ENCODE results near the gene LDLRAD4. TPM values are rescaled to one million over a fixed set of nuclear protein-coding genes. Genes with fewer than 3 reads are reported as not detected.
A peak's percentile ranks its signal among the peaks of the same experiment; 100 is the strongest.

Gene LDLRAD4
- polyA plus RNA-seq, 4 donors: 10.4 to 20.6 (median 11.6) TPM

DNA sequence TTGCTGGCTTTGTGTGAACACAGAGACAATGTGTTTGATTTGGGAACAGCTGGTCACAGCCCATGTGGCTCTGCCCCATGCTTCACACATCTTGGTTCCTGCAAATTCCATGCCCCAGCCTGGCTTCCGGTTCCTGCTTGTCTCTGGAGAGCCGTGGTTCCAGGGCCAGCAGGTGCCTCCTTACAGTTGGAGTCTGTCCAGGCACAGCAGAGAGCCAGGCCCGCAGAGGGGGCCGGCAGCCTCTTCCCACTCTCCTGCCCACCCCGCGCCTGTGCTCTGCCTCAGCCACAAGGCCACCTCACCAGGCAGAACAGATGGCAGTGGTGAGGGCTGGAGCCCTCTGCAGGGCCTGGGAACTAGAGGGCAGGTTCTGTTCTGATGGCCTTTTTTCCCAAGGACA lies 81.5 kb downstream of the LDLRAD4 start:
- DNase-seq (ENCODE audit: low read depth in 4 of 4, low spot score in 3 of 4): no peak

DNA sequence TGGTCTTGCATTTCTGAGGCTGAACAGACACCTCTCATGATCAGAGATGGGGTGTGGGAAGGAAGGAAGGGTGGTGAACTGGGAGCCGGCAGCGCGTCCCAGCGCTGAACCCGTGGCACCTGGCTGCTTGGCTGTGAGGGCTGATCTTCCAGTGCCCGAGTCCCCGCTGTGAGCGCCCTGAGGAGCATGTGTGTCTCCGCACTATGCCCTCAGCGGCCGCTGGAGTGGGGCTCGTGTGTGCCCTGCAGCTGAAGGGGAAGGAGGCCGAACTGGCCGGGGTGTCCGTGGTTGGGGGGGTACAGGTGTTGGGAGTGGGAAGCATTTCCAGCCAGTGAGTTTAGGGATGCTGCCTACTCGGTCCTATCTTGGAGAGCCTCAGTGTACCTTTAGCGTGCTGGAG lies 82.2 kb downstream of the LDLRAD4 start:
- no peak for DNase-seq (ENCODE audit: low read depth in 4 of 4, low spot score in 3 of 4)

DNA sequence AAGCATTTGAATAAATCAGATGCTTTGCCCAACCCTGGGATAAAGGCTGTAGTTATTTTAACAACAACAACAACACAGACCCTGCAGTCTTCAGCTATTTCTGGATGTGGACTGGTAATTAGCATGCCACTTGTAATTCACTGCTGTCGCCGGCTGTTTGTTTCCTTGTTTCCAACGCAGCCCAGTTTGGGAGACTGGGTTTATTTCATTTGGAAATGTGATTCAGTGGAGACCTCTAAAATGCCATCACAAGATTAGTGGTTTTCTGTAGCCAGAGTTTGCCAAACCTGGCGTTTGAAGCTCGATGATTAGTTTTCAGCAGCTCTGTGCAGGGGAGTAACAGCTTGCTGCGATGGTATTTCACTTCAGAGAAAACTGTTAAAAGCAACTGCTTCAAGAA lies 83.5 kb downstream of the LDLRAD4 start:
- peak in 2 of 4 donors; percentile 45 to 55 for DNase-seq (ENCODE audit: low read depth in 4 of 4, low spot score in 3 of 4)

DNA sequence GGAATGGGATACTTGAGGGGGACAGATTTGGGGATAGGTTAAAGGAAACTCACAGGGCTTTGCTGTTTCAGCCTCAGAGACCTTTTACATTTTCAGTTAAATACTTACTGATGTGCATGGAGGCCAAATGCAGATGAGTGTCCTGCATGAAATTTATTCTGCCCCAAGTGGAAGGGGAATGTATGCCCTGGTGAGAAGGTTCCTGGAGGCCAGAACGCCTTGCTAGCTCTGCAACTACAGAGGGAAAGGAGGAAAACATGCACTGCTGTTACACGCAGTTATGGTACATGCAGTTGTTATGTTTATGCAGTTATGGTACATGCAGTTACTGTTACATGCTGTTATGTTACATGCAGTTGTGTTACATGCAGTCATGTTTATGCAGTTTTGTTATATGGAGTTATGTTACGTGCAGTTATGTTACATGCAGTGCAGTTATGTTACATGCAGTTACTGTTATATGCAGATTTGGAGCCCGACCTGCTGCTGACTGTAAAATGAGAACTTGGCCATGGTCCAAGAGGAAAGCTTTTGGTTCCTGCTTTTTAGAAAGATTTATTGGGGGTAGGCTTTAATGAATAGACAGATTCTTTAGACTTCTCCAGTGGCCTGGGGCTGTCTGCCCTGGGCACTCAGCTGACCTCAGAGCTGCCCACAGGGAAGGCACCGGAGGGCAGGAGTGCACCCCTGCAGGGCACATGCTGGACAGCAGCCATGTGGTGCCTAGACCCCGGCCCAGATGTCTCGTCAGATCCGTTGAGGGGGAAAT lies 84.1 kb downstream of the LDLRAD4 start:
- DNase-seq (ENCODE audit: low read depth in 4 of 4, low spot score in 3 of 4): peak; percentile 50 to 76 (median 59)

DNA sequence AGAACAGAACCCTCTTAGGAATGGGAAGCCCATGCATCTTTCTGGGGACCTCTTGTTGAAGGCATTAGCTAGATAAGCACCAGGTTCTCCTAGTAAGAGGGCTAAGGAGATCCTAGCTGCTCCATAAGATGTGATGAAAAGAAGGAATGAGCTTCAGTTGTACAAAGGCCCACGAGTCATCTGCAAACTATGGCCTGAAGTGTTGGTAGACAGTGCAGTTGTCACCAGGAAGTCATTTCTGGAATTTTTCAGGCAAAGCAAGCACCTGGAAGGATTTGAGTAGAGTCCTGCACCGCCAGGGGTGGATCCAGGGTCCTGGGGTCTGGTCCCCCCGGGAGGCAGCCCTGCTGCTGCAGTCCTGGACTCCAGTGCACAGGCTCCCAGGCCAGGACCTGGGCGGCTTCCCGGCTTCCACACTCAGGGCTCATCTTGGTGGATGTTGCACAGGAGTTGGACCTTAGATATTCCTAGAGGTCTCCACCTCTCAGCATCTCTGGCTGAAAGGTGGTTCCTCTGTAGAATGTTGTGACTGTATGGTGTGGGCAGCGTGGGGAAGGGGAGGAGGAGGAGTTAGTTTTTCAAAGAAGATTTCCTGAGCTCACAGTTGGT lies 85.3 kb downstream of the LDLRAD4 start:
- DNase-seq (ENCODE audit: low read depth in 4 of 4, low spot score in 3 of 4): no peak

DNA sequence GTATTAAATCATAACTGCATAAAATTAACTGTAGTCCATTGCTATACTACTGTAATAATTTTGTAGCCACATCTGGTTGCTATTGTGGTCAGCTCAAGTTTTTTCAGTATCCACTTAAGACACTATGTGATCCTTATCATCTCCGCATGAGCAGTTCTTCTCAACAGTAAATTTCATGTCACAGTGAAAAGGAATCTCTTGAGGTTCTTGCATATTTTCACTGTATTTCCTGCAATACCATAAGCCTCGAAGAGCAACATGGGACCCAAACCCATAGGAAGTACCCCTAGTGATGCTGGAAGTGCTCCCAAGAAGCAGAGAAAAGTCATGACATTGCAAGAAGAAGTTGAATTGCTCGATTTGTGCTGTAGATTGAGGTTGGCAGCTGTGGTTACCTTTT lies 86.7 kb downstream of the LDLRAD4 start:
- no peak for DNase-seq (ENCODE audit: low read depth in 4 of 4, low spot score in 3 of 4)

DNA sequence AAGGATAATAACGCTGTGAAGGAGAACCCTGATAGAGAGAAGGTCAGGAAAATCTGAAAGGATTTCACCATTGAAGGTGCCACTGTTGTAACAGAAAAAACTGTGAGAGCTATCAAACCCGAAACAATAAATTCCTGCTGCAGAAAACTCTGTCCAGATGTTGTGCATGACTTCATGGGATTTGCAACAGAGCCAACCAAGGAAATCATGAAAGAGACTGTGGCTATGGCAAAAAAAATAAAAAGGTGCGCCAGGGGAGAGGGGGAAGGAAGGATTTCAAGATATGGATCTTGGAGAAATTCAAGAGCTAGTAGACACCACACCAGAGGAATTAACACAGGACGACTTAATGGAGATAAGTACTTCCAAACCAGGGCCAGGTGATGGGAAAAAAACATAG lies 88.0 kb downstream of the LDLRAD4 start:
- no peak for DNase-seq (ENCODE audit: low read depth in 4 of 4, low spot score in 3 of 4)

DNA sequence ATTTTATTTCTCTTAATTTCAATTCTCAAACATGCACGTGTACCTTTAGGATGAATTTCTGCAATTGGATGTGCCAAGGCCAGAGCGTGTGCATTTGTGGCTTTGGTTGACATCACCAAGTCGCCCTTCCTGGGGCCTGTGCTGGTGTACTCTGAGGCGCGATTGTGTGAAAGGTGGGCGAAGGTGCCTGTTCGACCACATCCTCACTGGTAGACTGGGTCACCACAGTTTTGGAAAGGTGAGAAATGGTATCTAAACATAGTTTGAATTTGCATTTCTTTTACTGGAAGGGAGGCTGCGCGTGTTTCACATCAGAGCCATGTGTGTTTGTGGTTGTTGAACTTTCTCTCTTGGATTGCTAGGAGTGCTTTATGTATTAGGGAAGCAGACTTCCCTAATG lies 89.8 kb downstream of the LDLRAD4 start:
- no peak for DNase-seq (ENCODE audit: low read depth in 4 of 4, low spot score in 3 of 4)

DNA sequence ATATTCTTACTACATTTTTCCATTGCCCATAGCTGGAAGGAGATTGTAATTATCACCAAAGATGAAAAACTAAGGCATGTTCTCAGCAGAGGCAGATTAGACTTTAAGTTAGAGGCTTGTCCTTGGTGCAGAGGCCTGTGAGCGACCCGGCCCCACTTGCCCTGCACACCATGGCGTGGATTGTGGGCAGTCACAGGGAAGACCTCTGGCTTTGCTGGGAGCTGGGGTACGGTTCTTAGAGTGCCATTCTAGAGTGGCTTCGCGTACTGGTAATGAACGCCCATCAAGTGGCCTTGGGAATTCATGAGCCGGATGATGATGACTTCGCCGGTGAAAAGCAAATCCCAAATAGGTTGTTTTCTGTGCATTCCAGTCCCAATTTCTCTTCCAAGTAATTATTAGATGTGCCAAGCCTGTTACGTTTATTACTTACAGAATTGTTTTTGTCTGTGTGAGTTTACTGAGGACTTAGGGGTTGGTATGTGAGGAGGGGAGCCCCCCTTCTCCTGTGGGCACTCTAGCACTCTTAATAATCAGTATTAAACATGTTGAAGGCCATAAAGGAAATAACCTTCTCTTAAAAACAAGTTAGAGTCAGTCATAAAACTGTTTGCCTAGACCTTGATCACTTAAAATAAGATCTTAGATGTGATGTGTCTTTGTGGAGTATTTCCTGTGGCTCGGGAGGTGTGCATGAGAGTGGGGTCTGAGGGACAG lies 90.6 kb downstream of the LDLRAD4 start:
- DNase-seq (ENCODE audit: low read depth in 4 of 4, low spot score in 3 of 4): no peak

DNA sequence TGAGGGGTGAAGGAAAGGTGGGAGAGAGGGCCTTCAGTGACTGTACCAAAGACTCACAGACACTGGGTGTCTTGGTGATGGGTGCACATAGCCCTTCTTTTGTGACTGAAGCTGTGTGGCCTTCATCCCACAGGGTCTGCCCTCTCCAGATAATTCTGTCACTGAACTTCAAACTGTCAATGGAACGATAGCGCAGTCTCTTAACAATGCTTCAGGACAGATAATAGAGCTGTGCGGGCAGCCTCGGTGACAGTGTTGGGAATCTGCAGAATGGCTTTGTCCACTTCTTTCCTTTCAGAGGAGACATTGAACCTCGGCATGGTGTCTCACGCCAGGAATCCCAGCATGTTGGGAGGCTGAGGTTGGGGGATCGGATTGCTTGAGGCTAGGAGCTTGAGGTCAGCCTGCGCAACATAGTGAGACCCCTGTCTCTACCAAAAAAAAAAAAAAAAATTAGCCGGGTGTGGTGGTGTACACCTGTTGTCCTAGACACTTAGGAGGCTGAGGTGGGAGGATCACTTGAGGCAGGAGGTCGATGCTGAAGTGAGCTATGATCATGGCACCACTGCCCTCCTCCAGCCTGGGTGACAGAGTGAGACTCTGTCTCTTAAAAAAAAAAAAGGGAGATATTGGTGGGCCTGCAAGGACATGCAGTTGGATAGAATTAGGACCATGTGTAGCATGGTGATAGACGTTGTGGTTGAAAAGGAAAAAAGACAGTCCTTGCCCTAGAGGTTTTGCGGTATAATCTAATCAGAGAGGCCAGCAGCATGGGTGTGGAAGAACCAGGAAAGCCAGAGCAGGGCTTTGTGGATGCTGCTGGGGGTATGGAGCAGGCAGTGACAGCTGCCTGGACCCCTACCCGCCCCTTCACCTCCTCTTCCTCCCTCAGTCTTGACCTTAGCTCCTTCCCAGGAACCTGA lies 91.4 kb downstream of the LDLRAD4 start:
- DNase-seq (ENCODE audit: low read depth in 4 of 4, low spot score in 3 of 4): no peak

DNA sequence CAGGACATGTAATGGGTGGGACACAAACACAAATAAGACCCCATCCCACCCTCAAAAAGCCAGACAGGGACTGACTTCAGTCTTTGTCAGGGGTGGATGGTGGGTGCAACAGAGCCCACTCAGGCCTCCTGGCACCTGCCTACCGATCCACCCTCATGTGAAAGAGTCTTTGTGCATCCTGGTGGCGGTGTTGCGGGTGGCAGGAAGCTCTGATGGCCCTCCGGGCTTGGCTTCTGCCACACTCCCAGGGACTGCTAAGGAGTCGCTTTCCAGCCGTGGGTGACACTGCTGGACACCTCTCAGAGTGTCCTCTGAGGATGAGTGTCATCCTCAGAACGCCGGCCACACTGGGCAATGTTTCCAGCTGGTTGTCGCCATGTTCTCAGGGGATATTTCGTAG lies 92.6 kb downstream of the LDLRAD4 start:
- no peak for DNase-seq (ENCODE audit: low read depth in 4 of 4, low spot score in 3 of 4)

DNA sequence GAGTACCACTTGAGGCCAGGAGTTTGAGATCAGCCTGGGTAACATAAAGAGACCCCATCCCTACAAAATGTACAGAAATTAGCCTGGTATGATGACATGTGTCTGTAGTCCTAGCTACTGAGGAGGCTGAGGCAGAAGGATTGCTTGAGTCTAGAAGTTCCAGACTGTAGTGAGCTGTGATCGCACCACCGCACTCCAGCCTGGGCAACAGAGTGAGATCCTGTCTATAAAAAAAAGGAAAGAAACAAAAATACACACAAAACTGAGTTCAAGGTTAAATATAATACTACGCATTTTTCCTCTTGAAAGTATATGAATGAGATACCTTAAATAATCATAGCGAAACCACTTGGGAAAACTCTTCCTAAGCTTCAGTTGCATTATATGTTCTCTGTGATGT lies 94.0 kb downstream of the LDLRAD4 start:
- no peak for DNase-seq (ENCODE audit: low read depth in 4 of 4, low spot score in 3 of 4)

DNA sequence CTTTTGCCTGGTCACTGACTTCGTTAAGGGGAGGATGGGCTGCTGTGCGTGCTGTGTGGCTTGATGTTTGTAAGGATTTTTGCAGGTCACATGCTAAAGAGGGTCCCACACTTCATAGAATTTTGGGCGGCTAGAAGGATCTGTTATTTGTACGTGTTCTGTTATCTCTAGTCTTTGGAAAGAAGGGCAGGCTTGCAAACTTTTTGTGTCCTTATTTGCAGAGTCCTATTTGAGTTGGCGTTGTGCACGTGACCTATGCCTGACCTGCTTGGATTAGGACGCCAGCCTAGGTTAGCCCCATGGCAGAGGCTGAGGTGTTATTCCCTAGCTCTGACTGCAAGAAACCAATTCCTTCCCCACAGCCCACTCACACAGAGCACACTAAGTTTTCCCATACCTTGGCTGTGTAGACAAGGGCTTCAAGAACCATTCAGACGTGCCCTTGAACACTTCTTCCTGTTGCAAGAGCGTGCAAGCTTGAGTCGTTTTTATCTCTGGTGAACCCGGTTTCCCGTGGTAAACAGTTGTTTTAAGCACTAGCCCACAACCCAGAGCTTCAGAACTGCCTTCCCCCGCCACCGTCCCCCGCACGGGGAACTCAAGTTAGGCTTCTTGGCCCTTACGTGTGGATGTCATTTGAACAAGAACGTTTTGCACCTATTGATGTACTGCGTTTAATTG lies 94.6 kb downstream of the LDLRAD4 start:
- no peak for DNase-seq (ENCODE audit: low read depth in 4 of 4, low spot score in 3 of 4)

DNA sequence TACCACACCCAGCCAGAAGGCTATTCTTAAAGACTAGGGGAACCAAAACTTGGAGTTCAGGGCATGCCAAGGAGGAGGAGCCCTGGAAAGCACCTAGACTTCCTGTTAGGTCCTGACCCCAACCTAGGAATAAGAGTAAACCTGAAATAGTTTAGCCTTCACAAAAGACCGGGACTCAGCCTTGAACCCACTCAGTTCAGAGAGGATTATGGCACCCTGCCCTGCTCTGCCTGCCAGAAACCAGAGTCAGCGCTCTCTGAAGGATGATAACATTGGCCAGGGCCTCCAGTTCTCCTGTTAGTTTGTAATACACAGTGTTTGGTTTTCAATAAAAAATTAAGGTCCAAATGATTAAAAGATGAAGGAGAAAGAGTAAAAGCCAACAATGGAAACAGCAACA lies 96.4 kb downstream of the LDLRAD4 start:
- DNase-seq (ENCODE audit: low read depth in 4 of 4, low spot score in 3 of 4): no peak

DNA sequence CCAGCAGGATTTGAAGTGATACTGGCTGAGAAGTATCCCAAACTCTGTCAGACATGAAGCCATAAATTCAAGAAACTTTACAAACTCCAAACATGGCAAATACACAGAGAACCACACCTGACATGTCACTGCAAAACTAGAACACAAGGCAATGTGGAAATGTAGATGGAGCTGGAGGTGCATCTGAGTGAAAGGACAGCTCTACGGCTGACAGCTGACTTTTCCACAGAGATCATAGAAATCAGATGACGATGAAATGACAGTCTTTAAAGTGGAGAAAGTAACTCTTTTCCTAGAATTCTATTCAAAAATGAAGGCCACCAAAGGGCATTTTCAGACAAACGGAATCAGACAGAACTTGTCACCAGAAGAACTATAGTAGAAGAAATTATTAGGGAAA lies 97.5 kb downstream of the LDLRAD4 start:
- no peak for DNase-seq (ENCODE audit: low read depth in 4 of 4, low spot score in 3 of 4)

DNA sequence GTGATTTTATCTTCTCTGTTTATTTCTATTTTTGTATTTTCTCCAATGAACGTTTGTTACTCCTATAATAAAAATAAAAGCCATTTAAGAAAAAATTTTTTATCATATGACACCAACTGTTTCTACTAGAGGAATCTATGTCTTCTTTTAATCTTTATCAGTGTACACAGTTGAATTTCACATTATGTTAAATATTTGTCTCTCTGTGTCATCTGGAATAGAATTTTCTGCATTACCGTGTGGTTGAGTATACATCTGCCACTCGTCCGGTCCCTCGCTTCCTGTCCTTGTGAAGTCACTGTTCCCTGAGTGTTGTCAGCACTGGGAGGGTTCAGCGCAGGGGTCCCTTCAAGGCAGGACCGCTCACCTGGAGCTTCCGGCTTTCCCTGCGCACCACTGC lies 99.2 kb downstream of the LDLRAD4 start:
- no peak for DNase-seq (ENCODE audit: low read depth in 4 of 4, low spot score in 3 of 4)

DNA sequence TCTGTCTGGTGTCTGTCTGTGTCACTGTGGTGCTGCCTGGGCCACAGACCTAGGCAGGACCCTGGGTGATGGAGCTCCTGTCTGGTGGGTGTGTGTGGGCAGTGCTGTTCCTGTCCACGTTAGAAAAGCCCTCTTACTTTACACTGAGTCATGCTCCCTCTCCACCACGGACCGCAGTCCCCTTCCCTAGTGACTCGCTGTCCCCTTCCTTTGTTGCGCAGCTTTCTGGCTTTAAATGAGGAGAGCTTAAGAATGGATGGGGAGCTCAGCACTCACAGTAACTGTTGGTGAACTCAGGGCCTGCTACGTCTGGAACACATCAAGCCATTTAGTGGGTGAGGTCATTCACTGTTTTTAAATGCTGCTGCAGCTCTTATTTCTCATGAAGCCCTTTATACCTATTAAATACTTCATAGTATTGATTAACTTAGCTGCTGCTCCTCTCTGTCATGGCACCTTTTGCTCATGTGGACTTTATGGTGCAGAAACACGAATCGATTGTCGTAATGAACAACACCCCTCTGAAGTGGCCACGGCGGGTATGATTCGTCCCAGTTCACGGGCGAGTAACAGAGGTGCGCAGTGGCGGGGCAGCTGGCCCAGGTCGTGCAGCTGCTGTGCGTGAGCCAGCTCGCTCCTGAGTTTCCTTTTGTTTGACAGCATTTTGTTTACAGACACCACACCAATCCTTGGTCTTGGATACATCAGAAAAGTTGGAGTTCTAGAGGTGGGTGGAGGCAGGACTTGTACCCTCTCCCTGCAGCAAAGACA lies 100.4 kb downstream of the LDLRAD4 start:
- DNase-seq (ENCODE audit: low read depth in 4 of 4, low spot score in 3 of 4): no peak

DNA sequence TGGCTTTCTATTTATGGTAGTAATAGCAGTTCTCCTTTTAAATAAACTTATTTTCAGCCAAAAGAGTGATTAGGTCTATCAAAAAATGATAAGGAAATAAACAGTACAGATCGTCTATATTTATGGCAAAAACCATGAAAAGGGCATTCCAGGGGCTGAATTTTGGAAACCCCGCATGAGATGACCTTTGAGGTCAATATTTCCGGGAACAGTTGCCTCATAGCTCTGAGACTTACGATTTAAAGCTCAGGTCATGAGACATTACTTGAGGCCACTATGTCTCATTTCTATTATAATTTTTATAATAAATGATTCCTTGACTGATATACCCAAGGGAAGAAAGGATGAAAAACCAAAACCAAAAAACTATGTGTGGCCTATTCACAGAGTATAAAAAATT lies 101.1 kb downstream of the LDLRAD4 start:
- no peak for DNase-seq (ENCODE audit: low read depth in 4 of 4, low spot score in 3 of 4)

DNA sequence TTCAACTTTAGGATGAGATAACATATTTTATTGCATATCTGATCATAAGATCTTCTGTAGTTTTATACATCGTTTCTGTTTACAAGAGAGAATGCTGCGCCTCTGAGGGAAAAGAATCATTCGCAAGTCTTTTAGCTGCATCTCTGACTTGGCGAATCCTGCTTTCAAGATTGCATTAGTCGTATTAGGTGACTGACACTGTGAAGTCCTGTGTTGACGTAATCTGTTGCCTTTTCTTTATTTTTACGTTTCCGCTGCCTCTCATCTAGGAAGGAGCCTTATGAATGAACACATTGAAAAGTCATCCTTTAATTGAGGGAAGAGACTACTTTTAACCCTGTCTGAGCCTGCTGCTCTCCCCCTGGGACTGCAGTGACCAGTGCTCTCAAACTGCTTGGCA lies 101.5 kb downstream of the LDLRAD4 start:
- no peak for DNase-seq (ENCODE audit: low read depth in 4 of 4, low spot score in 3 of 4)

Measured in left renal pelvis (tissue), 4 donors.